Measurements from ENCODE around the gene ALDH1L2. TPM values are rescaled to one million over a fixed set of nuclear protein-coding genes. Genes with fewer than 3 reads are reported as not detected.
A peak's percentile ranks its signal among the peaks of the same experiment; 100 is the strongest.

Gene ALDH1L2
- total RNA-seq, 1 experiment from 2014 or later = not detected

- DNase-seq (ENCODE audit: low spot score) = no peak
Measured at GRCh38 chr12:105083551-105084105, 630 bp downstream of the ALDH1L2 start.

- DNase-seq (ENCODE audit: low spot score) = no peak
Measured at GRCh38 chr12:105083031-105083430, 1.2 kb downstream of the ALDH1L2 start.

- DNase-seq (ENCODE audit: low spot score) = no peak
Measured at GRCh38 chr12:105078712-105079570, 5.3 kb downstream of the ALDH1L2 start.

- DNase-seq (ENCODE audit: low spot score) = no peak
Measured at GRCh38 chr12:105077435-105077834, 6.8 kb downstream of the ALDH1L2 start.

GRCh38 chr12:105076913-105077312 lies 7.3 kb downstream of the ALDH1L2 start:
- DNase-seq (ENCODE audit: low spot score) = no peak

- no peak for DNase-seq (ENCODE audit: low spot score)
Measured at GRCh38 chr12:105076098-105076497, 8.2 kb downstream of the ALDH1L2 start.

GRCh38 chr12:105072888-105073488 lies 11.3 kb downstream of the ALDH1L2 start:
- DNase-seq (ENCODE audit: low spot score) = no peak

- DNase-seq (ENCODE audit: low spot score) = no peak
Measured at GRCh38 chr12:105071981-105072380, 12.3 kb downstream of the ALDH1L2 start.

- DNase-seq (ENCODE audit: low spot score) = no peak
Measured at GRCh38 chr12:105069936-105070702, 14.1 kb downstream of the ALDH1L2 start.

GRCh38 chr12:105067511-105068031 lies 16.7 kb downstream of the ALDH1L2 start:
- DNase-seq (ENCODE audit: low spot score) = no peak

- DNase-seq (ENCODE audit: low spot score) = no peak
Measured at GRCh38 chr12:105064564-105065178, 19.6 kb downstream of the ALDH1L2 start.

- DNase-seq (ENCODE audit: low spot score) = no peak
Measured at GRCh38 chr12:105060715-105061378, 23.4 kb downstream of the ALDH1L2 start.

- no peak for DNase-seq (ENCODE audit: low spot score)
Measured at GRCh38 chr12:105057174-105057573, 27.1 kb downstream of the ALDH1L2 start.

- DNase-seq (ENCODE audit: low spot score) = peak; percentile 95
Measured at GRCh38 chr12:105053116-105053572, 31.1 kb downstream of the ALDH1L2 start.

GRCh38 chr12:105051981-105052380 lies 32.3 kb downstream of the ALDH1L2 start:
- DNase-seq (ENCODE audit: low spot score) = no peak

- DNase-seq (ENCODE audit: low spot score) = no peak
Measured at GRCh38 chr12:105048315-105048714, 35.9 kb downstream of the ALDH1L2 start.

GRCh38 chr12:105047308-105047707 lies 37.0 kb downstream of the ALDH1L2 start:
- no peak for DNase-seq (ENCODE audit: low spot score)

- no peak for DNase-seq (ENCODE audit: low spot score)
Measured at GRCh38 chr12:105041186-105041585, 43.1 kb downstream of the ALDH1L2 start.

- DNase-seq (ENCODE audit: low spot score) = no peak
Measured at GRCh38 chr12:105040476-105040875, 43.8 kb downstream of the ALDH1L2 start.

- peak; percentile 63 for DNase-seq (ENCODE audit: low spot score)
Measured at GRCh38 chr12:105036937-105037649, 47.2 kb downstream of the ALDH1L2 start.
